ENCODE results near the gene MRPL37. TPM values are rescaled to one million over a fixed set of nuclear protein-coding genes. Genes with fewer than 3 reads are reported as not detected.

MRPL37 gene
- total and polyA plus RNA-seq, 2 of the 4 experiments (the other 2 are of a cell fraction) = 42.8 to 132 TPM

DNA sequence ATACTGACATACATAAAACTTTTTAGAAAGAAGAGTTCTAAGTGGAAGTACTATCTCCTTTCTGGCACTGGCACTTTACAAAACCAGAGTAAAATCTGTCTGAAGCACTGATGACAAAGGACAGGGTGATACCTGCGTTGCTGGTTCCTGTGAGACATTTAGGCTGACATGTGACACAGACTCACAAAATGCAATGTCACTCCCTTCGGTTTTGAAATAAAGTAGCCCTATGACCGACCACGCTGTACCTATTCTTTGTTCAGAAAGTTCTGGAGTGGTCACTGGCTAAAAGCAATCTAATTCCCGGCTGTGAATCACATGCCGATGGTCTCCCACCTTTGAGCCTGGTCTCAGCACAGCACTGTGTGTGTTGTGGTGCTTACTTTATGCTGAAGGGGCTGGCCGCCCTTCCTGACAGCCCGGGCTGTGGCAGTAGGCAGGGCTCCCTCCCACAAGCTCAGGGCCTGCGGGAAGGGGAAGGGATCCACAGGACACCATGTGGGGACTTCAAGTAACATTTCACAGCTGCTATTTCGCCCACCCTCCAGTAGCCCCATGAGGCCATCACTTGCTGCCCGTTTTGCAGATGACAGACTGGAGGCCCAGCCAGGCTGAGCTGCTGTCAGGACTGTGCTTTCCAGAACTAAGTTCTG lies 48.0 kb downstream of the MRPL37 start:
- no peak overlapping the region for H2BK15ac ChIP-seq (ENCODE audit: low read depth, low read length)
- in situ Hi-C loops (cut with MboI; ENCODE audit: low sequenced_read_pairs) (no loop called here), intact Hi-C loops (cut with micrococcal nuclease) (no loop called here), dilution Hi-C loops (cut with HindIII; ENCODE audit: low sequenced_read_pairs, unreplicated experiment) (no loop called here)
- no peak overlapping the region for H4K8ac ChIP-seq (ENCODE audit: low read depth in 2 of 2, low read length in 2 of 2)
- H2BK5ac ChIP-seq (ENCODE audit: low read depth, low read length, poor library complexity, severe bottlenecking) = no peak overlapping the region
- H3K36me3 ChIP-seq (ENCODE audit: control insufficient read depth, insufficient read depth, low read length) = peaks cover 58% of the 10 kb centered on the region
- no peak overlapping the region for H4K91ac ChIP-seq (ENCODE audit: insufficient read depth, low read depth, low read length)
- peak overlapping the region; percentile 37 for H2AK9ac ChIP-seq (replicated peaks; ENCODE audit: low read depth, low read length, poor library complexity)
- peaks cover 5% of the 10 kb centered on the region; the same call in 1 of the 2 replicates for H4K20me1 ChIP-seq (ENCODE audit: insufficient read depth, low read length)
- H4K5ac ChIP-seq (ENCODE audit: low read depth, low read length) = no peak overlapping the region
- CTCF ChIA-PET = no interaction called here
- H3K4ac ChIP-seq (ENCODE audit: low read depth, low read length) = no peak overlapping the region
- H3K14ac ChIP-seq (replicated peaks; ENCODE audit: low read depth, low read length) = no peak overlapping the region
- H3K9me1 ChIP-seq (ENCODE audit: insufficient read depth, low read length) = peaks cover 12% of the 10 kb centered on the region
- no peak overlapping the region for H3K4me3 ChIP-seq (ENCODE audit: insufficient read depth, low read depth, low read length)
- TF ChIP-seq, protein P1, sequence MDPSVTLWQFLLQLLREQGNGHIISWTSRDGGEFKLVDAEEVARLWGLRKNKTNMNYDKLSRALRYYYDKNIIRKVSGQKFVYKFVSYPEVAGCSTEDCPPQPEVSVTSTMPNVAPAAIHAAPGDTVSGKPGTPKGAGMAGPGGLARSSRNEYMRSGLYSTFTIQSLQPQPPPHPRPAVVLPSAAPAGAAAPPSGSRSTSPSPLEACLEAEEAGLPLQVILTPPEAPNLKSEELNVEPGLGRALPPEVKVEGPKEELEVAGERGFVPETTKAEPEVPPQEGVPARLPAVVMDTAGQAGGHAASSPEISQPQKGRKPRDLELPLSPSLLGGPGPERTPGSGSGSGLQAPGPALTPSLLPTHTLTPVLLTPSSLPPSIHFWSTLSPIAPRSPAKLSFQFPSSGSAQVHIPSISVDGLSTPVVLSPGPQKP (IDR thresholded peaks at IDR 0.05; ENCODE audit: borderline replicate concordance, low read depth, low read length) = no peak
- TF ChIP-seq RFX5 (IDR thresholded peaks at IDR 0.05; ENCODE audit: low read depth, low read length) (no peak), POLR2A (IDR thresholded peaks at IDR 0.05; ENCODE audit: low read depth, low read length) (no peak), MXI1 (IDR thresholded peaks at IDR 0.05; ENCODE audit: borderline replicate concordance, low read depth, low read length) (no peak), RAD21 (IDR thresholded peaks at IDR 0.05; ENCODE audit: low read length) (no peak)
- no peaks in the 10 kb centered on the region for H3K9me3 ChIP-seq (ENCODE audit: control insufficient read depth, insufficient read depth, low read length)
- WGBS, 2 experiments (ENCODE audit: extremely low coverage in 2 of 2, insufficient read length in 1 of 2) = 97% methylated on average over 6 of the region's 11 CpGs; no CpG with 5 or more reads in 1 of the 2 experiments
- H3K18ac ChIP-seq (ENCODE audit: low read depth, low read length) = no peak overlapping the region
- no peak overlapping the region for H3K4me2 ChIP-seq (ENCODE audit: low read depth, low read length)
- DNase-seq = no peak
- H2AK5ac ChIP-seq (ENCODE audit: low read depth, low read length) = no peak overlapping the region
- POLR2A ChIA-PET (ENCODE audit: unreplicated experiment) = no interaction called here
- BruUV-seq (replicated peaks) = no TSS peak
- no peak overlapping the region for H3K23ac ChIP-seq (ENCODE audit: low read depth, low read length)
- H2AFZ ChIP-seq (replicated peaks; ENCODE audit: low read length, poor library complexity) = no peak overlapping the region
- no peak for ATAC-seq (ENCODE audit: low read depth)
- H3K4me1 ChIP-seq (ENCODE audit: control insufficient read depth, insufficient read depth, low read length) = peaks cover 6% of the 10 kb centered on the region
- H2BK20ac ChIP-seq (ENCODE audit: low read depth, low read length) = no peak overlapping the region
- no peak overlapping the region for H3K9ac ChIP-seq (ENCODE audit: low read depth, low read length)
- no peak overlapping the region for H3K56ac ChIP-seq (ENCODE audit: extremely low read depth, insufficient read depth, low read length)
- H3K27ac ChIP-seq (ENCODE audit: insufficient read depth, low read length) = no peak overlapping the region
- peaks cover 18 to 26% of the 10 kb centered on the region in 2 experiments for H3K79me1 ChIP-seq (ENCODE audit: low read depth in 1 of 2, low read length in 2 of 2)
- H2BK120ac ChIP-seq (ENCODE audit: low read depth, low read length) = no peak overlapping the region
- H3K27me3 ChIP-seq (ENCODE audit: control insufficient read depth, insufficient read depth, low read length) = no peaks in the 10 kb centered on the region

Measured in IMR-90 (cell line).